Stomach smooth muscle (tissue), 2 donors: ENCODE measurements around the gene ARL8A.
"Not testable (repeated sequence)": the region's sequence is repeated elsewhere in the genome, so short reads cannot be mapped to it uniquely, and the experiment has no call there.

ENCODE experiments used
- H3K27ac ChIP-seq: one replicate; pipeline ENCODE4 v1.7.0; 2013; ENCODE audit warnings: mild to moderate bottlenecking, low read length, inconsistent platforms
- H3K27me3 ChIP-seq, 2 donors: one replicate each; pipeline ENCODE4 v1.7.0; 2013; ENCODE audit warnings: low read length in 2 of 2; ENCODE audit not compliant: insufficient read depth in 2 of 2, control insufficient read depth in 1 of 2
- H3K36me3 ChIP-seq, 2 donors: one replicate each; pipeline ENCODE4 v1.7.0; 2013; ENCODE audit warnings: low read length in 2 of 2; ENCODE audit not compliant: control insufficient read depth in 2 of 2, insufficient read depth in 2 of 2
- H3K4me1 ChIP-seq: one replicate; pipeline ENCODE4 v1.7.0; 2013; ENCODE audit warnings: low read length; ENCODE audit not compliant: control insufficient read depth, insufficient read depth
- H3K4me3 ChIP-seq, 2 donors: one replicate each; pipeline ENCODE4 v1.7.0; 2013; ENCODE audit warnings: low read length in 2 of 2
- H3K9ac ChIP-seq, 2 donors: one replicate each; pipeline ENCODE4 v1.7.0; 2013; ENCODE audit warnings: low read length in 2 of 2, mild to moderate bottlenecking in 1 of 2
- H3K9me3 ChIP-seq, 2 donors: one replicate each; pipeline ENCODE4 v1.7.0; 2013; ENCODE audit warnings: low read length in 2 of 2; ENCODE audit not compliant: control insufficient read depth in 2 of 2
- donor health status: healthy.
- donor health status: Pancreatic carcinoma.

Gene ARL8A

DNA sequence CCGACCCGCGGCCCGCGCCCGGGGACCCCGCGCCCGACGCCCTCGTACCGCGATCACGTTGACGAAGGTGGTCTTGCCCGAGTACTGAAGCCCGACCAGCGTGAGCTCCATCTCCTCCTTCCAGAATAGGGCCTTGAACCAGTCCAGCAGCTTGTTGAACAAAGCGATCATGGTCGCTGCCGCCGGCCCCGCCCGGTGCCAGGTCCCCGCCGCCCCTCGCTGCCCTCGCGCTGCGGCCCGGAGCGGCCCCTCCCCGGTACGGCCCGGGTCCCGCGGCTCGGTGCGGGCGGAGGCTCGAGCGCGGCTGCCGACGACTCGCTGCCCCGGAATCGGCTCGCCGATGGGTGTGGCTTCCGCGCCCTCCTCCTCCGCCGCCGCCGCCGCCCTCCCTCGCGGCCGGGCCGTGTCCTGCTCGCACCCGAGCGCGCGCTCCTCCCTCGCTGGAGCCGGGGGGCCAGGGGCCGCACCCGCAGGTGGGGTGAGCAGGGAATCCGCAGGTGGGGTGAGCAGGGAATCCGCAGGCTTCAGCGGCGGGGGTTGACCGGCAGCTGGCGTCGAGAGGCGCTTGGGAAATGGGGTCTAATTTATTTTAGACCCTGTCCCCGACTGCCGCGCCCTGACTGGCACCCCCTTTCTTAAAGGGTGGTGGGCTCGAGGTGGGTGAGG is at the start of gene ARL8A:
ARL8A (minus strand) TSS at position 336 of the 666 bp plus-strand sequence; CDS start at position 171, 165 bp downstream.
- H3K36me3 ChIP-seq, result no peaks in the 10 kb centered on the region
- peak within 1 kb of the TSS; percentile 84 to 91 for H3K4me3 ChIP-seq
- H3K27me3 ChIP-seq, result no peaks in the 10 kb centered on the region
- H3K9me3 ChIP-seq, result no peaks in the 10 kb centered on the region
- H3K27ac ChIP-seq, result peak within 1 kb of the TSS; percentile 70
- peak within 1 kb of the TSS; percentile 90 to 92 for H3K9ac ChIP-seq
- peaks cover 17% of the 10 kb centered on the region for H3K4me1 ChIP-seq

- Histone ChIP-seq H3K9ac (no peak overlapping the region), H3K27me3 (peaks cover 12 to 18% of the 10 kb centered on the region in 2 donors), H3K4me1 (peaks cover 12% of the 10 kb centered on the region), H3K36me3 (no peaks in the 10 kb centered on the region), H3K27ac (no peak overlapping the region), H3K4me3 (peak overlapping the region in 1 of 2 donors; percentile 40), H3K9me3 (no peaks in the 10 kb centered on the region)
Observed at GRCh38 chr1:202194328-202194648, 49.8 kb upstream of the ARL8A start.

DNA sequence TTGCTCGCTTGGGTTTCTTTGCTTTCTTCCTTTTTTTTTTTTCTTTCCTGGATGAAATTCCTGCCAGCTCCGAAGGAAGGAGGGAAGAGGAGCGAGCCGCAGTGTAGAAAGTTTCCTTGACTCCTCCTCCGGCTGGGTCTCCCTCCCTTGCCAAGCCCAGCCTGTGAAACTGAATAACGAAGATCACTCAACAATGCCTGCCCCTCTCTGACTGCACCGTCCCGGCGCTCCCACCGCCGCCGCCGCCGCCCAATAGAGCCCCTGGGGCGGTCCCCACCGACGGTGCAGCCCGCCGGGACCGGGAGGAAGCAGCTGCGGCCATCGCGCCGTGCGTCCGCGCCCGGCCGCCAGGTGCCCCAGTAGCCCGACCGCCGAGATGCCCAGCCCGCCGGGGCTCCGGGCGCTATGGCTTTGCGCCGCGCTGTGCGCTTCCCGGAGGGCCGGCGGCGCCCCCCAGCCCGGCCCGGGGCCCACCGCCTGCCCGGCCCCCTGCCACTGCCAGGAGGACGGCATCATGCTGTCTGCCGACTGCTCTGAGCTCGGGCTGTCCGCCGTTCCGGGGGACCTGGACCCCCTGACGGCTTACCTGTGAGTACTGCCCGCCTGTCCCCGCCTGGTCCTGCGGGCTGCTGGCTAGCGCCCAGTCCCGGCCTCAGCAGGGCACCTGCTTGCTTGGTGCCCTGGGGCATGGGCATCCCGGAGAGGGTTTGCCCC is 49.2 kb upstream of the ARL8A start, which contains the start of gene LGR6:
LGR6 (plus strand) TSS at position 186 of the 714 bp plus-strand sequence; CDS start at position 377, 191 bp downstream.
- Histone ChIP-seq H3K9ac (no peak within 1 kb of the TSS), H3K4me3 (peak within 1 kb of the TSS in 1 of 2 donors; percentile 40), H3K27me3 (peaks cover 12 to 18% of the 10 kb centered on the region in 2 donors), H3K4me1 (peaks cover 12% of the 10 kb centered on the region), H3K27ac (no peak within 1 kb of the TSS), H3K36me3 (no peaks in the 10 kb centered on the region), H3K9me3 (no peaks in the 10 kb centered on the region)

- H3K4me3 ChIP-seq, result peak overlapping the region in 1 of 2 donors; percentile 40
- H3K9ac ChIP-seq, result no peak overlapping the region
- H3K36me3 ChIP-seq, result no peaks in the 10 kb centered on the region
- H3K9me3 ChIP-seq, result no peaks in the 10 kb centered on the region
- peaks cover 12% of the 10 kb centered on the region for H3K4me1 ChIP-seq
- H3K27ac ChIP-seq, result no peak overlapping the region
- peaks cover 12 to 18% of the 10 kb centered on the region in 2 donors for H3K27me3 ChIP-seq
Observed at GRCh38 chr1:202192770-202193613, 48.5 kb upstream of the ARL8A start.

DNA sequence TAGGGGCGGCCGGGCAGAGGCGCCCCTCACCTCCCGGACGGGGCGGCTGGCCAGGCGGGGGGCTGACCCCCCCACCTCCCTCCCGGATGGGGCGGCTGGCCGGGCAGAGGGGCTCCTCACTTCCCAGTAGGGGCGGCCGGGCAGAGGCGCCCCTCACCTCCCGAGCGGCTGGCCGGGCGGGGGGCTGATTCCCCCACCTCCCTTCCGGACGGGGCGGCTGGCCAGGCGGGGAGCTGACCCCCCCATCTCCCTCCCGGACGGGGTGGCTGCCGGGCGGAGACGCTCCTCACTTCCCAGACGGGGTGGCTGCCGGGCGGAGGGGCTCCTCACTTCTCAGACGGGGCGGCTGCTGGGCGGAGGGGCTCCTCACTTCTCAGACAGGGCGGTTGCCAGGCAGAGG is 46.9 kb upstream of the ARL8A start:
- Histone ChIP-seq H3K4me1 (peaks cover 12% of the 10 kb centered on the region), H3K27me3 (peaks cover 12 to 18% of the 10 kb centered on the region in 2 donors)
- H3K27ac ChIP-seq, H3K9me3 ChIP-seq, H3K4me3 ChIP-seq, H3K36me3 ChIP-seq, H3K9ac ChIP-seq: not testable (repeated sequence)

GRCh38 chr1:202189918-202190715 is 45.6 kb upstream of the ARL8A start:
- peaks cover 12% of the 10 kb centered on the region for H3K4me1 ChIP-seq
- H3K9me3 ChIP-seq, result no peaks in the 10 kb centered on the region
- no peak overlapping the region for H3K9ac ChIP-seq
- no peak overlapping the region for H3K4me3 ChIP-seq
- H3K27me3 ChIP-seq, result peaks cover 12 to 16% of the 10 kb centered on the region in 2 donors
- no peaks in the 10 kb centered on the region for H3K36me3 ChIP-seq
- no peak overlapping the region for H3K27ac ChIP-seq

DNA sequence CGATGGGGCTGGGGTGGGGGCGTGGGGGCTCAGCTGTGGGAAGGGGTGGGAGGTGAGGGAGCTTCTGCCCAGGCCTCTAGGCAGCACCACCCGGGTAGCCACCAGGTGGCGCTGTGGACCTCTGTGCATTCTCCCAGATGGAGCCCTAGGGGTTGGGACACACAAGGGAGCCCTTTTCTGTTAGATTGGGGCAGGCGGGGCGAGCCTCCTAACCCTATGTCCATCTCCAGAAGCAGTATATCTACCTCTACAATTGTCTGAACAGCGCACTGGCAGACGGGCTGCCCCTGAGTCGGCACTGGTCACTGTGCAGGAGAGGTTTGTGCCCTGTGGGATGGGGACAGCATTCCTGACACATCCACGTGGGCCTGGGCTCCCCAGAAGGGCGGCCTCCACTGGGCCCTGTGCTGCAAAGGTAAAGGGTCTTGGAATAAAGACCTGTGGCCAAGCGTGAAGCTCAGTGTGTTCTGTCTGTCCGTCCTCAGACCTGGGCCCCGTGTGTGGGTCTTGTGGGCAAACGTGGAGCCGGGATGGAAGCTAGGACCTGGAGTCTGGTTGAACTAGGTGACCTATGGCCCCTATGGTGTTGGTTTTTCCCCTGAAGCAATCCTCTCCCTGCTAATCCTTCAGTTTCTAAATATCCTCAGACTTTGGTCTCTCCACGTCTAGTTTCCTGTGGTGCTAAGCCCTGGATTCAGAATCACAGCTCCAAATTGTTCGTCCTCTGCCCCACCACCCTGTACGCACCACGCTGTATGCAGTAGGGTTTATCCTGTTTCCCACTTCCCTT is 44.7 kb upstream of the ARL8A start:
- Histone ChIP-seq H3K27ac (no peak overlapping the region), H3K9ac (no peak overlapping the region)

DNA sequence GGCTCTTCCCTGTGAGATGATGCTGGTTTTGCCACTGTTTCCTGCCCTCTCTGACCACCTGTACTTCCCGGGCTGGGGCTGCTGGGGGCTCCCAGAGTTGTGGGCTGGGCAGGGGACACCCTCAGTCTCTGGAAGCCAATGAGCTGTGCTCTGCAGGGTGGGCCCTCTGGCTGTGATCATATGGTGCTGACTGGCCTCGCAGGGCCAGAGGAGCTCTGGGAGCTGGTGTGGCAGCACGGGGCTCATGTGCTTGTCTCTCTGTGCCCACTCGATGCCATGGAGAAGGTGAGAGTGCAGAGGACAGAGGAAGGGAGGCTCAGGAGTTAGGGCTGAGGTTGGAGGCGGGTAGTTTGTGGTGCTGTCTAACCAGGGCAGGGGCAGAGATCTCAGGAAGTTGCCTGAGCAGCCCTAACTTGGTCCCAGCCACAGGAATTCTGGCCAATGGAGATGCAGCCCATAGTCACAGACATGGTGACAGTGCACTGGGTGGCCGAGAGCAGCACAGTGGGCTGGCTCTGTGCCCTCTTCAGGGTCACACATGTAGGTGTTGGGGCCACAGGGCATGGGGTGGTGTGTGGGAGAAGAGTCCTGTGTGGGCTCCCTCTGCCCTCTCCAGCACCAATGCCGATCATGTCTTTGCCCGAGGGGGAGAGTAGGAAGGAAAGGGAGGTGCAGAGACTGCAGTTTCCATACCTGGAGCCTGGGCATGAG is 43.3 kb upstream of the ARL8A start:
- H3K9ac ChIP-seq, result no peak overlapping the region
- peaks cover 5 to 10% of the 10 kb centered on the region in 2 donors for H3K27me3 ChIP-seq
- no peak overlapping the region for H3K27ac ChIP-seq
- no peaks in the 10 kb centered on the region for H3K36me3 ChIP-seq
- H3K4me1 ChIP-seq, result peaks cover 2% of the 10 kb centered on the region
- H3K4me3 ChIP-seq, result no peak overlapping the region
- H3K9me3 ChIP-seq, result no peaks in the 10 kb centered on the region

More for the DNA sequence above, 44.7 kb upstream of the ARL8A start:
- Histone ChIP-seq H3K4me3 (no peak overlapping the region), H3K4me1 (peaks cover 13% of the 10 kb centered on the region), H3K9me3 (no peaks in the 10 kb centered on the region), H3K27me3 (peaks cover 13 to 17% of the 10 kb centered on the region in 2 donors), H3K36me3 (no peaks in the 10 kb centered on the region)

GRCh38 chr1:202187041-202187671 is 42.6 kb upstream of the ARL8A start:
- Histone ChIP-seq H3K4me3 (no peak overlapping the region), H3K4me1 (peaks cover 2% of the 10 kb centered on the region), H3K9ac (no peak overlapping the region), H3K9me3 (no peaks in the 10 kb centered on the region), H3K36me3 (no peaks in the 10 kb centered on the region), H3K27me3 (peaks cover 5 to 10% of the 10 kb centered on the region in 2 donors), H3K27ac (no peak overlapping the region)
